Immature natural killer cell (primary cell): ENCODE measurements around the gene UBASH3B. TPM values are rescaled to one million over a fixed set of nuclear protein-coding genes. Genes with fewer than 3 reads are reported as not detected.
A peak's percentile ranks its signal among the peaks of the same experiment; 100 is the strongest.

Experiments
- DNase-seq, 3 donors: peaks; one replicate each; pipeline ENCODE4 v3.0.0; 2022; ENCODE audit warnings: mixed read lengths in 1 of 3
- H3K27ac Mint-ChIP-seq, 6 donors: one replicate each; pipeline ENCODE4 v1.8.0; 2020; ENCODE audit warnings: mixed read lengths in 6 of 6, mild to moderate bottlenecking in 5 of 6, inconsistent platforms in 4 of 6, moderate library complexity in 3 of 6
- H3K27me3 Mint-ChIP-seq, 3 donors: one replicate each; pipeline ENCODE4 v1.8.0; 2020 to 2021; ENCODE audit warnings: low read depth in 3 of 3, mild to moderate bottlenecking in 3 of 3, mixed read lengths in 3 of 3, moderate library complexity in 3 of 3, inconsistent platforms in 1 of 3
- H3K36me3 Mint-ChIP-seq, 3 donors: one replicate each; pipeline ENCODE4 v1.8.0; 2020; ENCODE audit warnings: mixed read lengths in 3 of 3, inconsistent platforms in 2 of 3, mild to moderate bottlenecking in 2 of 3
- H3K4me1 Mint-ChIP-seq, 2 donors: one replicate each; pipeline ENCODE4 v1.8.0; 2020; ENCODE audit warnings: inconsistent platforms in 2 of 2, mild to moderate bottlenecking in 2 of 2, mixed read lengths in 2 of 2, moderate library complexity in 1 of 2
- H3K4me3 Mint-ChIP-seq, 5 donors: one replicate each; pipeline ENCODE4 v1.8.0; 2020; ENCODE audit warnings: mild to moderate bottlenecking in 5 of 5, mixed read lengths in 5 of 5, inconsistent platforms in 3 of 5, moderate library complexity in 3 of 5
- H3K9me3 Mint-ChIP-seq, 6 donors: one replicate each; pipeline ENCODE4 v1.8.0; 2020; ENCODE audit warnings: mild to moderate bottlenecking in 6 of 6, mixed read lengths in 6 of 6, inconsistent platforms in 4 of 6, moderate library complexity in 3 of 6
- polyA plus RNA-seq, 3 donors: library from polyadenylated mRNA; unstranded; fragments of 300-500 nt; fragmentation: Illumina TruSeq; gene quantifications; one replicate each; pipeline ENCODE4 v1.2.3, GENCODE V29; 2021

Gene UBASH3B
- polyA plus RNA-seq, 3 donors from 2014 or later = 7.5 to 17.5 (median 9.6) TPM

DNA sequence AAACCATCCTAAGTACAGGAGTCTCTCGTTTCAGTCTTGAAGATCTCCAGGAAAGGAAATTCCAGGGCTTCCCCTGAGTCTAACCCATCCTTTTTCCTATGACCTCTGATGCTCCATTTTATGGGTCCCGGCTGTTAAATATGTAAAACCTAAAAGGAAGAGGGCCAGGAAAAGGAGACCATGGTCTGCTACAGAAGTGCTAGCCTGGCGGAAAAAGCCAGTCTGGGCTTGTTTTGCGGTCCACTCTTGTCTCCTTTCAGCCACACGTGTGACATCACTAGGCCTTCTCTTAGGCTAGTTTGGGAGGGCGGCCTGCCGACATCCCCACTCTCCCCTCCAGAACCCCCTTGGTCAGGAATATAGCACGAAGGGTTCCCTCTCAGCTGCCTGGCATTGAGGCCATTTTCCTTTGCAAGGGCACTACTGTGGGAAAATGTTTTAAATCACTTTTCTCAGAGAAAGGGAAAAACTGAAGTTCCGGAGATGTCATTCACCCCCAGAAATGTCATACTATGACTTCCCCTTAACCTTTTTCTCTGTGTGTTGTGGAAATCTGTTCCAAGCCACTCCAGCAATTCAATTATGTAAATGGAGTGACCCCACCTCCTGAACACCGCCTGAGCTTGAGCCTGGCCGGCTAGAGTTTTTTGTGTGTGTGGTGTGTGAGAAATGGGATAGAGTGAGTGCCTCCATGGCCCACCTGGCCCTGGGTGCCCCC is 86.9 kb downstream of the UBASH3B start:
- H3K4me3 Mint-ChIP-seq = peak overlapping the region; percentile 6 to 43 (median 18)
- peak overlapping the region in 2 of 6 donors; percentile 13 to 25 for H3K27ac Mint-ChIP-seq
- H3K36me3 Mint-ChIP-seq = no peaks in the 10 kb centered on the region
- peak in 1 of 3 donors; percentile 38 for DNase-seq
- H3K27me3 Mint-ChIP-seq = peaks cover 0 to 3% (median 0%) of the 10 kb centered on the region in 3 donors
- H3K9me3 Mint-ChIP-seq = no peaks in the 10 kb centered on the region
- peaks cover 0 to 12% of the 10 kb centered on the region in 2 donors for H3K4me1 Mint-ChIP-seq

DNA sequence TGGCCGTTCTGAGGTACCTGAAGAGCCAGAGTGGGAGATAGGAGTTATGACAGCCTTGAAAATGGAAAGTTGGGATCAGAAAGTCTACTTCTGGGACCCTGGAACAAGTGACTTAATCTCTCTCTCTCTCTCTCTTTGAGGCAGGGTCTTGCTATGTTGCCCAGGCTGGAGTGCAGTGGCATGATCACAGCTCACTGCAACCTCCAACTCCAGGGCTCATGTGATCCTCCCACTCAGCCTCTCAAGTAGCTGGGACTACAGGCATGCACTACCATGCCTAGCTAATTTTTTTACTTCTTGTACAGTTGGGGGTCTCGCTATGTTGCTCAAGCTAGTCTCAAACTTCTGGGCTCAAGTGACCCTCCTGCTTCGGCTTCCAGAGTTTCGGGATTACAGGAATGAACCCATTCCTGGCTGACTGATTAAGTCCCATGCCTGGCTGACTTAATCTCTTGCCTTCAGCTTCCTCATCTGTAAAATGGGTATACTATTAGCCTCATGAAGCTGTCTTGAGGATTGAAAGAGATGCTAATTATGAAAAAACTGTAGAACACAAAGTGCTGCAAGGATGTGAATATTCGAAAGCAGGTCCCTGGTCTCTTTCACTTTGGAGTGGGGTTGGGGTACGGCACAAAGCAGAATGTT is 87.7 kb downstream of the UBASH3B start:
- Mint-ChIP-seq H3K36me3 (no peaks in the 10 kb centered on the region), H3K4me3 (peak overlapping the region in 2 of 5 donors; percentile 5 to 6), H3K27me3 (peaks cover 0 to 3% (median 0%) of the 10 kb centered on the region in 3 donors), H3K27ac (no peak overlapping the region), H3K9me3 (no peaks in the 10 kb centered on the region), H3K4me1 (peaks cover 0 to 14% of the 10 kb centered on the region in 2 donors)
- no peak for DNase-seq

DNA sequence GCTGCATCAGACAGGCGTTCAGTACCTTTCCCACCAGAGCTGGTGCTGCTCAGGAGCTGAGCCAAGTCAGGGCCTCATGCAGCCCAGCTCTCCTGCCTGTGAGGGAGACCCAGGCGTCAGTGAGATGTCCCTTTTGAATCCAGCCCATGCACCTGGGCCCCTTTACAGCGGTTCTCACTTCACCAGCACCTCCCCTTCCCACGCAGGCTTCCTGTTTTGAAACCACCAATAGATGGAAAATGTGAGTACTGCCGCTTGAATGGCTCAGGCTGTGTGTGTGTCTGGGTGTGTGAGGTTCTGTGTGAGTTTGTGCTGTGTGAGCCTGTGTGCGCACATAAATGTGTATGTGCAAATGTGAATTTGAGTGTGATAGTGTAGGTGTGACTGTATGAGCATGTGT is 88.4 kb downstream of the UBASH3B start:
- H3K9me3 Mint-ChIP-seq = no peaks in the 10 kb centered on the region
- peaks cover 0 to 4% (median 0%) of the 10 kb centered on the region in 3 donors for H3K27me3 Mint-ChIP-seq
- H3K4me1 Mint-ChIP-seq = peaks cover 0 to 18% of the 10 kb centered on the region in 2 donors

DNA sequence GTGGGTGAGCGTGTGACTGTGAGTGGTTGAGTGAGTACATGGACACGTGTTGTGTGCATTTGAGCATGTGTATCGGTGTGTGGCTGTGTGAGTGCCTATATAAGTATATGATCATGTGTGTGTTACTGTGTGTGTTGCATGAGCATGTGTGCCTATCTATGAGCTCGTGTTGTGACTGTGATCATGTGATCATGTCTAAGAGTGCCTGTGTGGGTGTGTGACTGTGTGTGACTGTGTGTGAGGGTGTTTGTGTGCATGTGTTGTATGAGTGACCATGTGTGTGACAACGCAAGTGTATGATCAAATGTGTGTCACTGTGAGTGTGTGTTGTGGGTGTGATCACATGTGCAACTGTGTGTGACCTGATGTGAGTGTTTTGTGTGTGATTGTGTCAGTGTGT is 88.8 kb downstream of the UBASH3B start:
- Mint-ChIP-seq H3K27me3 (peaks cover 0 to 4% (median 0%) of the 10 kb centered on the region in 3 donors), H3K4me3 (no peak overlapping the region), H3K9me3 (no peaks in the 10 kb centered on the region), H3K4me1 (peaks cover 0 to 22% of the 10 kb centered on the region in 2 donors), H3K27ac (no peak overlapping the region), H3K36me3 (no peaks in the 10 kb centered on the region)
- DNase-seq = no peak

More for the DNA sequence above, 88.4 kb downstream of the UBASH3B start:
- no peak overlapping the region for H3K4me3 Mint-ChIP-seq
- no peaks in the 10 kb centered on the region for H3K36me3 Mint-ChIP-seq
- H3K27ac Mint-ChIP-seq = no peak overlapping the region
- DNase-seq = peak; percentile 66 to 70 (median 69)

DNA sequence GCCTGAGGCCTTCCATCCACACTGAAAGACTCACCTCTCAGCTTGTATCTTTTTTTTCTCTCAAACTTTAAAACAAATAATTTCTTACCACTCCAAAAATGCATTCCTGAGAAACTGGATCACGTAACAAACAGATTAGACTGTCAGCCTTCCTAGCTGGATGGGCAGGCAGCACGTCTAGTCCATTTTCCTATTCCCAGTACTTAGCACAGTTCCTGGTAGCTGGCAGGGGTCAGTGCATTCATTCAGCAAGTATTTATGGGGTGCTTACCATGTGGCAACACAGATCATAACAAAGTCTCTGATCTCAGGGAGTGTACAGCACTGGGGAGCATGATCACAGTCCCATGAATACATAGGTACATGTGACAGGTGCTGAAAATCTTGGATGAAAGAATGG is 89.6 kb downstream of the UBASH3B start:
- H3K27ac Mint-ChIP-seq = peak overlapping the region in 1 of 6 donors; percentile 94
- H3K27me3 Mint-ChIP-seq = peaks cover 0 to 4% (median 0%) of the 10 kb centered on the region in 3 donors
- H3K36me3 Mint-ChIP-seq = no peaks in the 10 kb centered on the region
- H3K9me3 Mint-ChIP-seq = no peaks in the 10 kb centered on the region
- DNase-seq = no peak
- H3K4me3 Mint-ChIP-seq = peak overlapping the region in 2 of 5 donors; percentile 8 to 28
- H3K4me1 Mint-ChIP-seq = peaks cover 4 to 25% of the 10 kb centered on the region in 2 donors

DNA sequence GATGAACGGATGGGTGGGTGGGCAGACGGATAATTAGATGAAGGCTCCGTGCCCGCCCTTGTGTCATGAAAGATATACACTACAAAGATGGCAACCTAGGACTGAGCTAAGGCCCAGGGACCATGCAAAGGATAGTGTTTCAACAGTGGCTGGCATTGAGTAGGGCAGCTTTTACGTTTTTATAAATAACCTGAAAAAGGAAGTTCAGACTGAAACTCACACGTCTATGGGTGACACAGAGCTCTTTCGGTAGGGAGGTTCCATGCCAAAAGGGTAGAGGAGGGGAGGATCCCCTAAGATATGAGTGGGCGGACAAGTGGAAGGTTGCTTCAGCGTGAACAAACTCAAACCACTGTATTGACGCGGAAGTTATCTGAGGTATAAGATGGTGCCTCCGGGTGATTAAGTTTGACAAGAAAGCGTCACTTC is 90.5 kb downstream of the UBASH3B start:
- peak overlapping the region in 4 of 5 donors; percentile 63 to 74 (median 68) for H3K4me3 Mint-ChIP-seq
- peaks cover 14 to 30% of the 10 kb centered on the region in 2 donors for H3K4me1 Mint-ChIP-seq
- peak; percentile 68 to 69 (median 69) for DNase-seq
- H3K27ac Mint-ChIP-seq = peak overlapping the region in 1 of 6 donors; percentile 94
- peaks cover 0 to 4% (median 0%) of the 10 kb centered on the region in 3 donors for H3K27me3 Mint-ChIP-seq
- no peaks in the 10 kb centered on the region for H3K9me3 Mint-ChIP-seq
- H3K36me3 Mint-ChIP-seq = no peaks in the 10 kb centered on the region

DNA sequence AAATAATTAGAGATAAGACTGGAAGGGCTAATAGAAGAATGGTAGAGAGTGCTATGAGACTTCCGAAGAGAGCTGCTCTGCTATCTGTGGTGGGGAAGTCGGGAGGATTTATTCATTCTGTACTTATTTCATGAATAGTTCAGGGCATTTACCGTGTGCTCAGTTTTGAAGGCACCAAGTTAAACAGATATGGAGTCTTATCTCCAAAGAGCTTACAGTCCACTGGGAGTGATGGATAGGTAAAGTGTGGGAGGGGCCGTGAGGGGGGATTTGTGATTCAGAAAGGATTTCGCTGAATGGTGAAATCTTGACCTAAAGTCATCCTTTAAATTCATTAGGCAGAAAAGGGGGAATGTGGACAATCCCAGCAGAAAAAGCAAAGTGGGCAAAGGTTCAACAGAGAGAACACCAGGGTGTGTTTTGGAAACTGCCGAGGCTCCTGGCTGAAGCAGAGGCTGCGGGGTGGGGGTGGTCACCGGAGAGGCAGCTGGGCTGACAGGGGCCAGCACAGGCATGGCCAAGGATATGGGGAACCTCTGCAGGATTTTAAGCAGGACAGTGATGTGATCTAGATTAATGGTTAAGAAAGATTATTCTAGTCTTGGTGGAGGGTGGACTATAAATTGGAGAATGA is 91.2 kb downstream of the UBASH3B start:
- no peak for DNase-seq
- H3K27ac Mint-ChIP-seq = peak overlapping the region in 2 of 6 donors; percentile 70 to 94
- H3K27me3 Mint-ChIP-seq = peaks cover 0 to 4% (median 0%) of the 10 kb centered on the region in 3 donors
- no peaks in the 10 kb centered on the region for H3K36me3 Mint-ChIP-seq
- no peaks in the 10 kb centered on the region for H3K9me3 Mint-ChIP-seq
- H3K4me3 Mint-ChIP-seq = peak overlapping the region in 4 of 5 donors; percentile 63 to 74 (median 68)
- H3K4me1 Mint-ChIP-seq = peaks cover 20 to 32% of the 10 kb centered on the region in 2 donors

DNA sequence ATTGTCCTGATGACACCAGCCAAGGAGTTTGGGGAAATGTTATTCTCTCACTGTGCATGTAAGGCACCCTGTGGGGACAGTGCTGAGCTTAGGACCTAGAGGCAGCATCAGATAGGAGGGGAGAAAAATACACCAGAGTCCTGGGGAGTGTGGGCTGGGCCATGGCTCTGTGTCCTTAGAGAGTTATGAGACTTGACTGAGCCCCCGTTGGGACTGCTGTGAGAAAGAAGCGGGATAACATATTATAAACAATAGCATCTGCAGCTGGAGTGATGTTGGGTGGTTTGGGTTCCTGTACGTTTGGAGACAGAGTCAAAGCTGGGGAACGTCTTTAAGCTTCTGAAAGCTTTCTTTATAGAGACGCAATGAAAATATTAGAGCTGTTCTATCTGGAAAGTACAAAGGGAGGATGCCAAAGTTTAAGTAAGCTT is 91.8 kb downstream of the UBASH3B start:
- H3K27ac Mint-ChIP-seq = peak overlapping the region in 1 of 6 donors; percentile 70
- H3K4me3 Mint-ChIP-seq = no peak overlapping the region
- no peak for DNase-seq
- H3K9me3 Mint-ChIP-seq = no peaks in the 10 kb centered on the region
- H3K4me1 Mint-ChIP-seq = peaks cover 27% of the 10 kb centered on the region in 2 donors
- no peaks in the 10 kb centered on the region for H3K36me3 Mint-ChIP-seq
- peaks cover 0 to 4% (median 0%) of the 10 kb centered on the region in 3 donors for H3K27me3 Mint-ChIP-seq

DNA sequence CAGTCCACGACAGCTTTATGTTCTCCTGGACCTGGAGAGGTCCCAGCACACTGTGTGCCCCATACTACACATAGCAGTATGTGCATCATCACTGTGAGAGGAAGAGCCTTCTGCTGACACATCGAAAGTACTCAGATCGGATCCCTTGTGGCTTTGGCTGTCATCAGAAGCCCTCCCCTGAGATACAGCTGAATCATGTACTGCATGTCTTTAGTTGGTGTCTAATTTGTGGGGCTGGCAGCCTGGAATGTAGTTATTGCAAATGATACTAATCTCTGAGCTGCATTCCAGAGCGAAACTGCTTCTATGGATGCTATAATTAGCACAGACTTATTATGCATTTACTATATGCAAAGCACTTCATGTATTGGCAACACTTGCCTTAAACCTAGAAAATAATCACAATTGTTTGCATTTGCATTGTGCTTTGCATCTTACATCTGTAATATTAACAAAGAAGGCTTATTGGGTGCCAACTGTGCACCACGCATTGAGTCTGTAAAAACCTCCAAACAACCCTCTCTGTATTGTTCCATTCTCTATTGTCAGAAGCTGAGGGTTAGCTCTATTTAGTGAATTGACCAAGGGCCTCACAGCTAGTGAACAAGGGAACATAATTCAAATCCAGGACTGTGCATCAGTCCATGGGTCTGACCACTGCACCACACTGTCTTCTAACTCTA is 93.6 kb downstream of the UBASH3B start:
- Mint-ChIP-seq H3K27me3 (peaks cover 0 to 2% (median 0%) of the 10 kb centered on the region in 3 donors), H3K4me3 (peak overlapping the region in 3 of 5 donors; percentile 42 to 58 (median 52)), H3K36me3 (no peaks in the 10 kb centered on the region), H3K9me3 (no peaks in the 10 kb centered on the region), H3K27ac (peak overlapping the region in 3 of 6 donors; percentile 34 to 58 (median 43)), H3K4me1 (peaks cover 28 to 37% of the 10 kb centered on the region in 2 donors)
- peak; percentile 28 to 45 (median 40) for DNase-seq

DNA sequence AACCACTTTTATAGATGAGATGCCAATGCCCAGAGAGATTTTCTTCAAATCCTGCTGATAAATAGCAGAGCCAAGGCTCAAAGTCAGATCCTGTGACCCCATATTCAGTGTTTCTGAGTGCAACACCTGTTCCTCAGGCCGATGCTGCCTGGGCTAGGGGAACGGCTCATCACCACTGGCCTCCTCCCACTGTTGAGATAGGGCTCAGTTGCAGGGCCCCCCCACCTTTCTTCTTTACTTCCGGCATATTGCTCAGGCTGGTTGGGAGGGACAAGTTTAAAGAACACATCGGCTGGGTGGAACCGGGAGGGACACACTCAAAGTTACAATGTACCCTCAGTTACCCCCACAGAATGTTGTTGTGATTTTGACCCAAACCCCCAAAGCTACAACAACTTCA is 94.5 kb downstream of the UBASH3B start:
- no peak for DNase-seq
- H3K27ac Mint-ChIP-seq = peak overlapping the region in 2 of 6 donors; percentile 14 to 40
- peaks cover 0 to 2% (median 0%) of the 10 kb centered on the region in 3 donors for H3K27me3 Mint-ChIP-seq
- peaks cover 36 to 46% of the 10 kb centered on the region in 2 donors for H3K4me1 Mint-ChIP-seq
- no peaks in the 10 kb centered on the region for H3K9me3 Mint-ChIP-seq
- H3K4me3 Mint-ChIP-seq = peak overlapping the region in 1 of 5 donors; percentile 44
- no peaks in the 10 kb centered on the region for H3K36me3 Mint-ChIP-seq

DNA sequence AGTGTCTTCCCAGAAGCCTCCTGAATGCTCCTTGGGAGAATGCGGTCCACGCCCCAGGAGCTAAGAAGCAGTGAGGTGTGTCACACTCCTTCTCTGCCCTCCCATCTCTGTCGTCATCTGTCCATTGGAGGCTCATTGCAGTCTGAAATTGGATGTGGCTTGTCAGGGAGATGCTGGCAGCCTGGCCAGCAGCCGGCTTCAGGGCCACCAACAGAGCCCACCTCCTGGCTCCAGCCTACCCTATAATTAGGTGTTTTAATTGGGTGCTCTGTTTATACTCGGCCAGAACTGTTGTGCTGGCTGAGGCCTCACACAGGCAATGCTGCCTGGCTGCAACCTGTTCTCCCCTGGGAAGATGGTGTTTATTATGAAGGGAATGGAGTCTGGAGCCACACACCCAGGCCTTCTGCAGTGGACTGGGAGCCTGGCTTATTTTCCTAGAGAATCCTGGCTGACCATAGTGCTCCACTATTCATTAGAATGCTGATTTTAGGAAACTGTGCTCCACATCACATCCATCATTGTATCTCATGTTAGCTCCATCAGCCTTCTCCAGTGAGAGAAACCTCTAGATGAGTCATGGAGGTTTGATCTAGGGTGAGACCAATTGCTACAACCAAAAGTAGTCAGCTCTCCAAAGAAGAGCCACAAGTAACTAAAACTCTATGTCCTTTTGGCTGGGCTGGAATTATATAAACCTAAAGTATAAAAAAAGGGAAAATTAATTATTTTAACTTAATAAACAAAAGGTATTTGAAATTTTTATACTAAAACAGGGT is 96.0 kb downstream of the UBASH3B start:
- Mint-ChIP-seq H3K9me3 (no peaks in the 10 kb centered on the region), H3K4me3 (no peak overlapping the region), H3K27ac (no peak overlapping the region), H3K36me3 (no peaks in the 10 kb centered on the region), H3K4me1 (peaks cover 49 to 60% of the 10 kb centered on the region in 2 donors), H3K27me3 (peaks cover 0 to 2% (median 0%) of the 10 kb centered on the region in 3 donors)
- no peak for DNase-seq

DNA sequence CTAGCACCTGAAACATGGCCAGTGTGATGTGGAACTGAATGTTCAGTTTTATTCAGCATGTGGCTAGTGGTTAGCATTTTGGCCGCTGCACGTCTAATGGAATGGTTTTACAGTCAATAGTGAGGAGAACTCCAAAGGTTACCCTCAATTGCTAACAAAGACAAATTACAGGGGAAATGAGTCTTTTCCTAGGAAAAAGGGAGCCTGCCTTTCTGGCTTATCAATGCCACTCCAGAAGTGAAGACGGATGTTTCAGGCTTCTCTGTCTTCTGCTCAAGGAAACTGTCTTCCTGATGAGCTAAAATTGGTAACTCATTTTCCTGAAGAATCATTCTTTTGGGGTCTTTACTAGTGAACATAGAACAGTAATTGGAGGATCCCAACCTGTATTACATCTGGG is 98.5 kb downstream of the UBASH3B start:
- DNase-seq = no peak
- Mint-ChIP-seq H3K4me1 (peaks cover 49 to 79% of the 10 kb centered on the region in 2 donors), H3K27ac (peak overlapping the region in 4 of 6 donors; percentile 15 to 69 (median 34)), H3K36me3 (no peaks in the 10 kb centered on the region), H3K9me3 (no peaks in the 10 kb centered on the region), H3K27me3 (no peaks in the 10 kb centered on the region), H3K4me3 (no peak overlapping the region)
